K562 (cell line): ENCODE measurements around the gene PRKD2. TPM values are rescaled to one million over a fixed set of nuclear protein-coding genes. Genes with fewer than 3 reads are reported as not detected.

Source experiments
- BCL6 ChIP-seq: fragments of 250-450 bp; sonication (Bioruptor Pico); IDR thresholded peaks from 2 replicates; pipeline ENCODE4 v1.4.0; 2020
- CSDE1 ChIP-seq, 2 experiments: fragments of 450-650 bp; IDR thresholded peaks; 2 replicates each; pipeline ENCODE4 v1.6.1; 2016; ENCODE audit warnings: mild to moderate bottlenecking in 1 of 2
- EGR1 ChIP-seq: fragments of 450-650 bp; conservative IDR thresholded peaks from 2 replicates; pipeline ENCODE4 v1.6.1; 2017; ENCODE audit warnings: mild to moderate bottlenecking
- GTF2A2 ChIP-seq: IDR thresholded peaks from 2 replicates; pipeline ENCODE4 v1.6.1; 2016; ENCODE audit warnings: mild to moderate bottlenecking, missing genetic modification characterization, missing compliant biosample characterization
- HOXB6 ChIP-seq: fragments of 250-450 bp; sonication (Bioruptor Pico); IDR thresholded peaks from 2 replicates; pipeline ENCODE4 v1.5.1; 2022; ENCODE audit warnings: mild to moderate bottlenecking, borderline replicate concordance
- NR2C2 ChIP-seq, 2 experiments: fragments of 200-800 bp in 1 of 2; sonication (Bioruptor generic) in 1 of 2; sonication (generic) in 1 of 2; formaldehyde crosslinking in 1 of 2; IDR thresholded peaks; 2 replicates each; pipeline versions ENCODE4 v1.6.1 to v1.8.0; 2016 to 2022; ENCODE audit warnings: mild to moderate bottlenecking in 1 of 2, missing compliant biosample characterization in 1 of 2, missing genetic modification characterization in 1 of 2, missing genetic modification reagents in 1 of 2
- PBX2 ChIP-seq, 2 experiments: IDR thresholded peaks in 1 of 2; conservative IDR thresholded peaks in 1 of 2; 2 replicates each; pipeline ENCODE4 v1.6.1; 2016; ENCODE audit warnings: low read depth in 2 of 2, mild to moderate bottlenecking in 1 of 2, missing compliant biosample characterization in 1 of 2, missing genetic modification characterization in 1 of 2, moderate library complexity in 1 of 2
- PHTF2 ChIP-seq: fragments of 250-450 bp; sonication (Bioruptor Pico); IDR thresholded peaks from 2 replicates; pipeline ENCODE4 v1.5.0; 2021; ENCODE audit warnings: mild to moderate bottlenecking
- SMARCC2 ChIP-seq: fragments of 450-650 bp; IDR thresholded peaks from 2 replicates; pipeline ENCODE4 v1.6.1; 2017; ENCODE audit warnings: antibody characterized with exemption, moderate library complexity, mild to moderate bottlenecking, low read depth
- VEZF1 ChIP-seq: fragments of 200-800 bp; sonication (Bioruptor generic); IDR thresholded peaks from 2 replicates; pipeline ENCODE4 v1.6.1; 2017; ENCODE audit warnings: missing genetic modification characterization, missing compliant biosample characterization
- ZNF395 ChIP-seq: fragments of 200-800 bp; sonication (Bioruptor generic); IDR thresholded peaks from 2 replicates; pipeline ENCODE4 v1.6.1; 2017; ENCODE audit warnings: missing genetic modification characterization, missing compliant biosample characterization
- ZNF766 ChIP-seq: fragments of 200-800 bp; sonication (Bioruptor generic); conservative IDR thresholded peaks from 2 replicates; pipeline ENCODE4 v1.6.1; 2016; ENCODE audit warnings: missing genetic modification characterization, missing compliant biosample characterization
- polyA plus RNA-seq, 8 experiments: library from polyadenylated mRNA; depleted of rRNA in 4 of 8; stranded (reverse) in 5 of 8; unstranded in 3 of 8; fragments of >200 nt; fragmentation: Nextera tagmentation in 2 of 8; fragmentation: Illumina TruSeq in 1 of 8; extraction: Ambion mirVana in 2 of 8; extraction: Trizol in 1 of 8; gene quantifications; 2 replicates each; pipeline versions ENCODE4 v1.2.1 to v1.2.3, GENCODE V29; 2011 to 2014; ENCODE audit warnings: inconsistent platforms in 1 of 8, missing spikeins in 1 of 8
- total RNA-seq, 7 experiments: library from RNA; depleted of rRNA in 6 of 7; stranded (reverse); fragments of >200 nt in 6 of 7; fragmentation: Illumina TruSeq in 2 of 7; extraction: Trizol in 2 of 7; gene quantifications; 2 replicates each; pipeline versions ENCODE4 v1.2.1 to v1.2.3, GENCODE V29; 2011 to 2021; ENCODE audit warnings: low replicate concordance in 1 of 7

PRKD2 gene
- total and polyA plus RNA-seq, 9 of the 15 experiments (the other 6 are each of a cell fraction or from before 2014, with no cell fraction given) = 1.8 to 60.0 (median 15.0) TPM

- TF ChIP-seq VEZF1 (CRISPR knock-in tag) (peak; percentile 100), EGR1 (no peak), GTF2A2 (tag) (no peak), BCL6 (CRISPR knock-in tag) (no peak), ZNF395 (0 out of 2 replicates have a peak, but pooled peaks have one; percentile 37), PBX2 (CRISPR knock-in tag; IDR thresholded peaks at IDR 0.05; ENCODE audit: low read depth) (no peak), PBX2 (tag; conservative IDR thresholded peaks at IDR 0.05; ENCODE audit: low read depth) (no peak), PHTF2 (no peak), SMARCC2 (no peak), NR2C2 (CRISPR knock-in tag; IDR thresholded peaks at IDR 0.05) (no peak), NR2C2 (tag; IDR thresholded peaks at IDR 0.05) (no peak), CSDE1 (IDR thresholded peaks at IDR 0.05) (peak in 1 of 2 experiments; percentile 90; a peak in 2 of 4 replicates), HOXB6 (CRISPR knock-in tag) (no peak), ZNF766 (peak; percentile 45; the same call in 1 of the 2 replicates)
Measured at GRCh38 chr19:46746281-46747057, 29.6 kb upstream of the PRKD2 start, which contains the start of gene STRN4 (continued).
